GM23338 (cell line): ENCODE results near the gene ZNF837. TPM values are rescaled to one million over a fixed set of nuclear protein-coding genes. Genes with fewer than 3 reads are reported as not detected.

Experiments used
- ATAC-seq: fragments of 200-7000 bp; cut with Tn5 transposase; 3 replicates; pipeline ENCODE4 v1.9.1; 2020
- DNase-seq: peaks from one replicate; pipeline ENCODE4 v3.0.0-alpha.2; 2015; ENCODE audit warnings: low spot score
- H2AFZ ChIP-seq: fragments of 200-600 bp; sonication (generic); 2 replicates; pipeline ENCODE4 v1.8.0; 2016; ENCODE audit warnings: antibody characterized with exemption, mild to moderate bottlenecking, moderate library complexity
- H3F3A ChIP-seq: fragments of 200-600 bp; sonication (generic); replicated peaks from 2 replicates; pipeline ENCODE4 v1.8.0; 2017; ENCODE audit warnings: antibody characterized with exemption, mixed run types, low read depth
- H3K27ac ChIP-seq: fragments of 200-600 bp; sonication (generic); 2 replicates; pipeline ENCODE4 v1.6.1; 2016; ENCODE audit warnings: low read depth
- H3K27me3 ChIP-seq: fragments of 200-600 bp; sonication (generic); 2 replicates; pipeline ENCODE4 v1.8.0; 2016; ENCODE audit warnings: mild to moderate bottlenecking, mixed run types, moderate library complexity; ENCODE audit not compliant: insufficient read depth
- H3K36me3 ChIP-seq: fragments of 200-600 bp; sonication (generic); 2 replicates; pipeline ENCODE4 v1.8.0; 2016; ENCODE audit warnings: mild to moderate bottlenecking; ENCODE audit not compliant: insufficient read depth
- H3K4me1 ChIP-seq: fragments of 200-600 bp; sonication (generic); 2 replicates; pipeline ENCODE4 v1.8.0; 2016; ENCODE audit warnings: mild to moderate bottlenecking, moderate library complexity; ENCODE audit not compliant: insufficient read depth
- H3K4me2 ChIP-seq: fragments of 200-600 bp; sonication (generic); 2 replicates; pipeline ENCODE4 v1.7.1; 2017; ENCODE audit warnings: mixed run types
- H3K4me3 ChIP-seq: fragments of 200-600 bp; sonication (generic); 2 replicates; pipeline ENCODE4 v1.6.1; 2016; ENCODE audit warnings: mixed run types
- H3K79me2 ChIP-seq: fragments of 200-600 bp; sonication (generic); replicated peaks from 2 replicates; pipeline ENCODE4 v1.8.0; 2017; ENCODE audit warnings: mild to moderate bottlenecking; ENCODE audit not compliant: insufficient read depth
- H3K9me2 ChIP-seq: fragments of 200-600 bp; sonication (generic); 2 replicates; pipeline ENCODE4 v1.8.0; 2017; ENCODE audit not compliant: insufficient read depth
- H4K20me1 ChIP-seq: fragments of 200-600 bp; sonication (generic); replicated peaks from 2 replicates; pipeline ENCODE4 v1.8.0; 2017; ENCODE audit warnings: mild to moderate bottlenecking; ENCODE audit not compliant: insufficient read depth
- H3K27ac Mint-ChIP-seq: 2 replicates; pipeline ENCODE4 v1.8.0; 2020; ENCODE audit warnings: inconsistent platforms, mild to moderate bottlenecking, moderate library complexity, mixed read lengths
- H3K27me3 Mint-ChIP-seq: 3 replicates; pipeline ENCODE4 v1.8.0; 2022; ENCODE audit warnings: low read depth, mild to moderate bottlenecking, moderate library complexity, mixed read lengths, inconsistent platforms; ENCODE audit not compliant: insufficient read depth, poor library complexity
- H3K36me3 Mint-ChIP-seq: 3 replicates; pipeline ENCODE4 v1.8.0; 2021; ENCODE audit warnings: low read depth, mild to moderate bottlenecking, inconsistent platforms, moderate library complexity, mixed read lengths
- H3K4me1 Mint-ChIP-seq: 3 replicates; pipeline ENCODE4 v1.8.0; 2020; ENCODE audit warnings: mild to moderate bottlenecking, inconsistent platforms, mixed read lengths
- H3K4me3 Mint-ChIP-seq: 3 replicates; pipeline ENCODE4 v1.8.0; 2021; ENCODE audit warnings: moderate library complexity, mild to moderate bottlenecking, inconsistent platforms, mixed read lengths
- H3K9me3 Mint-ChIP-seq: 3 replicates; pipeline ENCODE4 v1.8.0; 2020; ENCODE audit warnings: moderate library complexity, mild to moderate bottlenecking, inconsistent platforms, mixed read lengths
- CREB1 ChIP-seq: fragments of 250-450 bp; sonication (Bioruptor Pico); IDR thresholded peaks from 2 replicates; pipeline ENCODE4 v1.5.0; 2020; ENCODE audit warnings: low read depth, mild to moderate bottlenecking, moderate library complexity
- CTCF ChIP-seq, 2 experiments: fragments of 200-600 bp in 1 of 2; sonication (generic) in 1 of 2; conservative IDR thresholded peaks; 2 replicates each; pipeline versions ENCODE4 v1.5.1 to v1.6.1; 2016 to 2017; ENCODE audit warnings: antibody characterized with exemption in 2 of 2, low read depth in 2 of 2, mild to moderate bottlenecking in 2 of 2, moderate library complexity in 1 of 2
- ETS1 ChIP-seq: IDR thresholded peaks from 2 replicates; pipeline ENCODE4 v1.6.1; 2016; ENCODE audit warnings: antibody characterized with exemption
- EZH2 ChIP-seq: fragments of 200-600 bp; sonication (generic); IDR thresholded peaks from one replicate; pipeline ENCODE4 v1.8.0; 2017; ENCODE audit warnings: antibody characterized with exemption, mild to moderate bottlenecking, low read depth; ENCODE audit not compliant: unreplicated experiment
- EZH2phosphoT487 ChIP-seq: fragments of 200-600 bp; sonication (generic); IDR thresholded peaks from one replicate; pipeline ENCODE4 v1.8.1; 2018; ENCODE audit warnings: antibody characterized with exemption; ENCODE audit not compliant: unreplicated experiment
- JUNB ChIP-seq: IDR thresholded peaks from one replicate; pipeline ENCODE4 v1.6.1; 2016; ENCODE audit warnings: antibody characterized with exemption; ENCODE audit not compliant: unreplicated experiment
- NANOG ChIP-seq: IDR thresholded peaks from 2 replicates; pipeline ENCODE4 v1.6.1; 2016; ENCODE audit warnings: antibody characterized with exemption, borderline replicate concordance
- POLR2AphosphoS5 ChIP-seq: IDR thresholded peaks from 2 replicates; pipeline ENCODE4 v1.6.1; 2016; ENCODE audit warnings: antibody characterized with exemption, low read depth
- STAT1 ChIP-seq: IDR thresholded peaks from one replicate; pipeline ENCODE4 v1.6.1; 2016; ENCODE audit warnings: antibody characterized with exemption; ENCODE audit not compliant: unreplicated experiment
- ZNF114 ChIP-seq: fragments of 250-450 bp; sonication (Bioruptor Pico); IDR thresholded peaks from 2 replicates; pipeline ENCODE4 v1.5.0; 2020; ENCODE audit warnings: mild to moderate bottlenecking, moderate library complexity
- ZNF331 ChIP-seq: fragments of 250-450 bp; sonication (Bioruptor Pico); IDR thresholded peaks from 2 replicates; pipeline ENCODE4 v1.5.0; 2020; ENCODE audit warnings: low read depth, mild to moderate bottlenecking, moderate library complexity
- polyA plus RNA-seq: library from polyadenylated mRNA; unstranded; fragments of >200 nt; fragmentation: Nextera tagmentation; extraction: Ambion mirVana; gene quantifications from 2 replicates; pipeline ENCODE4 v1.2.1, GENCODE V29; 2016
- total RNA-seq: library from RNA; depleted of rRNA; stranded (reverse); fragments of >200 nt; shearing (Covaris generic); gene quantifications from 2 replicates; pipeline ENCODE4 v1.2.3, GENCODE V29; 2014
- TF ChIP-seq, protein P1 (sequence below): IDR thresholded peaks from one replicate; pipeline ENCODE4 v1.6.1; 2018; ENCODE audit warnings: antibody characterized with exemption; ENCODE audit not compliant: unreplicated experiment
- TF ChIP-seq, protein P2 (sequence below): fragments of 250-450 bp; sonication (Bioruptor Pico); IDR thresholded peaks from 2 replicates; pipeline ENCODE4 v1.5.0; 2020; ENCODE audit warnings: mild to moderate bottlenecking, moderate library complexity

ZNF837 gene
- total and polyA plus RNA-seq, 2 experiments from 2014 or later = 3.1 to 11.0 TPM

DNA sequence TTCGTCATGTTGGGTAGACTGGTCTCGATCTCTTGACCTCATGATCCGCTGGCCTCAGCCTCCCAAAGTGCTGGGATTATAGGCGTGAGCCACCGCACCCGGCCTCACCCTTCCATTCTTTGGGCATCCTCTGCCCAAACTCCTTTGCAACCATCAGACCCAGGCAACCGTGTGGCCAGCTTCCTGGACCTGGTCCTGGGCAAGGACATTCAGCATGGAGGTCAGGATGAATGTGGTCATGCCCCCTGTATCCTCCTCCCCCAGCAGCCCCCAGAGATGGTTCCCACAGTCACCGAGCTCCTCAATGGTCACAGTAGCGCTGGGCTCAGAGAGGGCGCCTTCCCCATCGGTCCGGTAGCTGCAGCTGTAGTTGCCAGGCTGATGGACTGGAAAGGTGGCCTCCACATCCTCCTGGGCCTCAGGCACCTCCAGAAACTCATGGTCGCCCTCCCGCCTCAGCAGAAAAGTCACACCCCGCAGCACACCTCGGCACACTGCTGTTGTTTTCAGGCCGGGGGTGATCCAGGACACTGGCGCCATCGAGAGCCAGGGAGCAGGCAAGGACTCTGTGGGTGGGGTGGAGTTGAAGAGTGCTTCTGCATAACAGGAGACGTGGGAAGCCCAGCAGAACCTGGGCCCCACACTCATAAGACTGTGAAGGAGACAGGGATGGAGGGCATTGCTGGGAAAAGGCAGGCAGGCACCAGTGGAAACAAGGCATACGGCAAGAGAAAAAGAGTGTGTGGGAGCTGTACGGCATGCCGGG lies 28.7 kb downstream of the ZNF837 start:
- no peak overlapping the region for H2AFZ ChIP-seq
- Mint-ChIP-seq H3K4me1 (peaks cover 3% of the 10 kb centered on the region; the same call in 2 of the 3 replicates), H3K27ac (no peak overlapping the region), H3K4me3 (no peak overlapping the region; the same call in 2 of the 3 replicates), H3K9me3 (no peaks in the 10 kb centered on the region), H3K27me3 (peaks cover 9% of the 10 kb centered on the region), H3K36me3 (no peaks in the 10 kb centered on the region; the same call in 2 of the 3 replicates)
- H3K4me1 ChIP-seq = no peaks in the 10 kb centered on the region; the same call in 1 of the 2 replicates
- no peaks in the 10 kb centered on the region for H3K36me3 ChIP-seq
- H3K27ac ChIP-seq = no peak overlapping the region
- H3F3A ChIP-seq = peaks cover 10% of the 10 kb centered on the region
- no peaks in the 10 kb centered on the region for H3K79me2 ChIP-seq
- no peak overlapping the region for H3K4me2 ChIP-seq
- DNase-seq (no peak), ATAC-seq (no peak)
- no peak overlapping the region for H3K4me3 ChIP-seq
- H3K9me2 ChIP-seq = no peaks in the 10 kb centered on the region
- H4K20me1 ChIP-seq = no peaks in the 10 kb centered on the region; the same call in 1 of the 2 replicates
- peaks cover 48% of the 10 kb centered on the region for H3K27me3 ChIP-seq
- TF ChIP-seq JUNB (no peak), ETS1 (no peak), ZNF331 (CRISPR knock-in tag) (no peak), CREB1 (CRISPR knock-in tag) (no peak), POLR2AphosphoS5 (no peak), STAT1 (no peak), EZH2 (no peak), EZH2phosphoT487 (no peak), CTCF (conservative IDR thresholded peaks at IDR 0.05; ENCODE audit: low read depth in 2 of 2) (no peak), ZNF114 (CRISPR knock-in tag) (no peak), NANOG (no peak)
- TF ChIP-seq, protein P1, sequence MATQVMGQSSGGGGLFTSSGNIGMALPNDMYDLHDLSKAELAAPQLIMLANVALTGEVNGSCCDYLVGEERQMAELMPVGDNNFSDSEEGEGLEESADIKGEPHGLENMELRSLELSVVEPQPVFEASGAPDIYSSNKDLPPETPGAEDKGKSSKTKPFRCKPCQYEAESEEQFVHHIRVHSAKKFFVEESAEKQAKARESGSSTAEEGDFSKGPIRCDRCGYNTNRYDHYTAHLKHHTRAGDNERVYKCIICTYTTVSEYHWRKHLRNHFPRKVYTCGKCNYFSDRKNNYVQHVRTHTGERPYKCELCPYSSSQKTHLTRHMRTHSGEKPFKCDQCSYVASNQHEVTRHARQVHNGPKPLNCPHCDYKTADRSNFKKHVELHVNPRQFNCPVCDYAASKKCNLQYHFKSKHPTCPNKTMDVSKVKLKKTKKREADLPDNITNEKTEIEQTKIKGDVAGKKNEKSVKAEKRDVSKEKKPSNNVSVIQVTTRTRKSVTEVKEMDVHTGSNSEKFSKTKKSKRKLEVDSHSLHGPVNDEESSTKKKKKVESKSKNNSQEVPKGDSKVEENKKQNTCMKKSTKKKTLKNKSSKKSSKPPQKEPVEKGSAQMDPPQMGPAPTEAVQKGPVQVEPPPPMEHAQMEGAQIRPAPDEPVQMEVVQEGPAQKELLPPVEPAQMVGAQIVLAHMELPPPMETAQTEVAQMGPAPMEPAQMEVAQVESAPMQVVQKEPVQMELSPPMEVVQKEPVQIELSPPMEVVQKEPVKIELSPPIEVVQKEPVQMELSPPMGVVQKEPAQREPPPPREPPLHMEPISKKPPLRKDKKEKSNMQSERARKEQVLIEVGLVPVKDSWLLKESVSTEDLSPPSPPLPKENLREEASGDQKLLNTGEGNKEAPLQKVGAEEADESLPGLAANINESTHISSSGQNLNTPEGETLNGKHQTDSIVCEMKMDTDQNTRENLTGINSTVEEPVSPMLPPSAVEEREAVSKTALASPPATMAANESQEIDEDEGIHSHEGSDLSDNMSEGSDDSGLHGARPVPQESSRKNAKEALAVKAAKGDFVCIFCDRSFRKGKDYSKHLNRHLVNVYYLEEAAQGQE = no peak
- TF ChIP-seq, protein P2, sequence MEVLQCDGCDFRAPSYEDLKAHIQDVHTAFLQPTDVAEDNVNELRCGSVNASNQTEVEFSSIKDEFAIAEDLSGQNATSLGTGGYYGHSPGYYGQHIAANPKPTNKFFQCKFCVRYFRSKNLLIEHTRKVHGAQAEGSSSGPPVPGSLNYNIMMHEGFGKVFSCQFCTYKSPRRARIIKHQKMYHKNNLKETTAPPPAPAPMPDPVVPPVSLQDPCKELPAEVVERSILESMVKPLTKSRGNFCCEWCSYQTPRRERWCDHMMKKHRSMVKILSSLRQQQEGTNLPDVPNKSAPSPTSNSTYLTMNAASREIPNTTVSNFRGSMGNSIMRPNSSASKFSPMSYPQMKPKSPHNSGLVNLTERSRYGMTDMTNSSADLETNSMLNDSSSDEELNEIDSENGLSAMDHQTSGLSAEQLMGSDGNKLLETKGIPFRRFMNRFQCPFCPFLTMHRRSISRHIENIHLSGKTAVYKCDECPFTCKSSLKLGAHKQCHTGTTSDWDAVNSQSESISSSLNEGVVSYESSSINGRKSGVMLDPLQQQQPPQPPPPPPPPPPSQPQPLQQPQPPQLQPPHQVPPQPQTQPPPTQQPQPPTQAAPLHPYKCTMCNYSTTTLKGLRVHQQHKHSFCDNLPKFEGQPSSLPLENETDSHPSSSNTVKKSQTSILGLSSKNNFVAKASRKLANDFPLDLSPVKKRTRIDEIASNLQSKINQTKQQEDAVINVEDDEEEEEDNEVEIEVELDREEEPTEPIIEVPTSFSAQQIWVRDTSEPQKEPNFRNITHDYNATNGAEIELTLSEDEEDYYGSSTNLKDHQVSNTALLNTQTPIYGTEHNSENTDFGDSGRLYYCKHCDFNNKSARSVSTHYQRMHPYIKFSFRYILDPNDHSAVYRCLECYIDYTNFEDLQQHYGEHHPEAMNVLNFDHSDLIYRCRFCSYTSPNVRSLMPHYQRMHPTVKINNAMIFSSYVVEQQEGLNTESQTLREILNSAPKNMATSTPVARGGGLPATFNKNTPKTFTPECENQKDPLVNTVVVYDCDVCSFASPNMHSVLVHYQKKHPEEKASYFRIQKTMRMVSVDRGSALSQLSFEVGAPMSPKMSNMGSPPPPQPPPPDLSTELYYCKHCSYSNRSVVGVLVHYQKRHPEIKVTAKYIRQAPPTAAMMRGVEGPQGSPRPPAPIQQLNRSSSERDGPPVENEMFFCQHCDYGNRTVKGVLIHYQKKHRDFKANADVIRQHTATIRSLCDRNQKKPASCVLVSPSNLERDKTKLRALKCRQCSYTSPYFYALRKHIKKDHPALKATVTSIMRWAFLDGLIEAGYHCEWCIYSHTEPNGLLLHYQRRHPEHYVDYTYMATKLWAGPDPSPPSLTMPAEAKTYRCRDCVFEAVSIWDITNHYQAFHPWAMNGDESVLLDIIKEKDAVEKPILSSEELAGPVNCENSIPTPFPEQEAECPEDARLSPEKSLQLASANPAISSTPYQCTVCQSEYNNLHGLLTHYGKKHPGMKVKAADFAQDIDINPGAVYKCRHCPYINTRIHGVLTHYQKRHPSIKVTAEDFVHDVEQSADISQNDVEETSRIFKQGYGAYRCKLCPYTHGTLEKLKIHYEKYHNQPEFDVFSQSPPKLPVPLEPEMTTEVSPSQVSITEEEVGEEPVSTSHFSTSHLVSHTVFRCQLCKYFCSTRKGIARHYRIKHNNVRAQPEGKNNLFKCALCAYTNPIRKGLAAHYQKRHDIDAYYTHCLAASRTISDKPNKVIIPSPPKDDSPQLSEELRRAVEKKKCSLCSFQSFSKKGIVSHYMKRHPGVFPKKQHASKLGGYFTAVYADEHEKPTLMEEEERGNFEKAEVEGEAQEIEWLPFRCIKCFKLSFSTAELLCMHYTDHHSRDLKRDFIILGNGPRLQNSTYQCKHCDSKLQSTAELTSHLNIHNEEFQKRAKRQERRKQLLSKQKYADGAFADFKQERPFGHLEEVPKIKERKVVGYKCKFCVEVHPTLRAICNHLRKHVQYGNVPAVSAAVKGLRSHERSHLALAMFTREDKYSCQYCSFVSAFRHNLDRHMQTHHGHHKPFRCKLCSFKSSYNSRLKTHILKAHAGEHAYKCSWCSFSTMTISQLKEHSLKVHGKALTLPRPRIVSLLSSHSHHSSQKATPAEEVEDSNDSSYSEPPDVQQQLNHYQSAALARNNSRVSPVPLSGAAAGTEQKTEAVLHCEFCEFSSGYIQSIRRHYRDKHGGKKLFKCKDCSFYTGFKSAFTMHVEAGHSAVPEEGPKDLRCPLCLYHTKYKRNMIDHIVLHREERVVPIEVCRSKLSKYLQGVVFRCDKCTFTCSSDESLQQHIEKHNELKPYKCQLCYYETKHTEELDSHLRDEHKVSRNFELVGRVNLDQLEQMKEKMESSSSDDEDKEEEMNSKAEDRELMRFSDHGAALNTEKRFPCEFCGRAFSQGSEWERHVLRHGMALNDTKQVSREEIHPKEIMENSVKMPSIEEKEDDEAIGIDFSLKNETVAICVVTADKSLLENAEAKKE (CRISPR knock-in tag) = no peak
